Suppressor macrophage treated with lipopolysaccharide for 4 hours (primary cell): ENCODE measurements around the gene STARD6.
"Not testable (repeated sequence)": the region's sequence is repeated elsewhere in the genome, so short reads cannot be mapped to it uniquely, and the experiment has no call there.

Source experiments
- DNase-seq: peaks from one replicate; pipeline ENCODE4 v3.0.0-alpha.2; 2020

Gene STARD6

GRCh38 chr18:54335638-54336173 is 22.0 kb downstream of the STARD6 start:
- DNase-seq = no peak

GRCh38 chr18:54330768-54331548 is 26.7 kb downstream of the STARD6 start:
- DNase-seq = peak; percentile 4

GRCh38 chr18:54329787-54330186 is 27.9 kb downstream of the STARD6 start:
- no peak for DNase-seq

GRCh38 chr18:54327818-54328217 is 29.8 kb downstream of the STARD6 start:
- DNase-seq = peak; percentile 2

GRCh38 chr18:54323970-54324369 is 33.7 kb downstream of the STARD6 start:
- DNase-seq = no peak

- no peak for DNase-seq
Observed at GRCh38 chr18:54323561-54323960, 34.1 kb downstream of the STARD6 start.

GRCh38 chr18:54316071-54316820 is 41.4 kb downstream of the STARD6 start:
- no peak for DNase-seq

- not testable (repeated sequence) for DNase-seq
Observed at GRCh38 chr18:54309564-54309963, 48.1 kb downstream of the STARD6 start.

GRCh38 chr18:54303408-54303807 is 54.2 kb downstream of the STARD6 start:
- no peak for DNase-seq

- not testable (repeated sequence) for DNase-seq
Observed at GRCh38 chr18:54298991-54299390, 58.7 kb downstream of the STARD6 start.

GRCh38 chr18:54296062-54296461 is 61.6 kb downstream of the STARD6 start:
- no peak for DNase-seq

GRCh38 chr18:54294274-54294673 is 63.4 kb downstream of the STARD6 start:
- DNase-seq = no peak

- no peak for DNase-seq
Observed at GRCh38 chr18:54284981-54285785, 72.5 kb downstream of the STARD6 start.

- no peak for DNase-seq
Observed at GRCh38 chr18:54284535-54284934, 73.1 kb downstream of the STARD6 start.

GRCh38 chr18:54280220-54280569 is 77.5 kb downstream of the STARD6 start:
- no peak for DNase-seq

GRCh38 chr18:54279477-54280219 is 78.0 kb downstream of the STARD6 start:
- no peak for DNase-seq

- DNase-seq = no peak
Observed at GRCh38 chr18:54278615-54279014, 79.0 kb downstream of the STARD6 start.

GRCh38 chr18:54277899-54278298 is 79.8 kb downstream of the STARD6 start:
- DNase-seq = no peak
